Breast epithelium (tissue), 4 donors: ENCODE results near the gene PLCH1. TPM values are rescaled to one million over a fixed set of nuclear protein-coding genes. Genes with fewer than 3 reads are reported as not detected.

Source experiments
- DNase-seq, 2 donors: peaks; one replicate each; pipeline ENCODE4 v3.0.0-alpha.2; 2019; ENCODE audit warnings: low spot score in 2 of 2
- H3K27ac ChIP-seq, 2 donors: fragments of 200-600 bp; sonication (generic) in 1 of 2; one replicate each; pipeline ENCODE4 v1.5.1; 2016 to 2019; ENCODE audit warnings: mild to moderate bottlenecking in 1 of 2
- H3K27me3 ChIP-seq, 2 donors: fragments of 200-600 bp; sonication (generic) in 1 of 2; one replicate each; pipeline versions ENCODE4 v1.5.1 to v1.6.0; 2017 to 2019; ENCODE audit warnings: control low read depth in 1 of 2, mild to moderate bottlenecking in 1 of 2
- H3K36me3 ChIP-seq: fragments of 200-600 bp; one replicate; pipeline ENCODE4 v1.5.1; 2019
- H3K4me1 ChIP-seq, 2 donors: fragments of 200-600 bp; sonication (generic); one replicate each; pipeline ENCODE4 v1.5.1; 2016 to 2019; ENCODE audit warnings: control low read depth in 1 of 2
- H3K4me3 ChIP-seq, 3 donors: fragments of 200-600 bp; sonication (generic); 1 replicate in 2 of 3; 2 replicates in 1 of 3; pipeline ENCODE4 v1.5.1; 2016 to 2019; ENCODE audit warnings: mild to moderate bottlenecking in 3 of 3, moderate library complexity in 2 of 3
- H3K9me3 ChIP-seq, 2 donors: fragments of 200-600 bp; sonication (generic) in 1 of 2; one replicate each; pipeline ENCODE4 v1.5.1; 2016 to 2019; ENCODE audit warnings: control low read depth in 1 of 2
- POLR2A ChIP-seq: fragments of 450-650 bp; IDR thresholded peaks from one replicate; pipeline ENCODE4 v1.6.1; 2016; ENCODE audit warnings: antibody characterized with exemption, mild to moderate bottlenecking, moderate library complexity
- POLR2AphosphoS5 ChIP-seq, 3 donors: sonication (generic); formaldehyde crosslinking; IDR thresholded peaks; one replicate each; pipeline ENCODE4 v1.6.1; 2017; ENCODE audit warnings: antibody characterized with exemption in 3 of 3
- intact Hi-C: fragments of 100-400 bp; cut with DNase I; formaldehyde crosslinking; loops from one replicate; pipeline ENCODE4 v1.15.1; 2023; ENCODE audit warnings: low total_unique reads
- total RNA-seq, 3 donors: library from RNA; depleted of rRNA; stranded (reverse); fragments of >200 nt; gene quantifications; one replicate each; pipeline ENCODE4 v1.1.0, GENCODE V29; 2016
- TF ChIP-seq, protein P1 (sequence below), 3 donors: fragments of 450-650 bp; IDR thresholded peaks; one replicate each; pipeline ENCODE4 v1.5.1; 2016 to 2017; ENCODE audit warnings: antibody characterized with exemption in 3 of 3, mild to moderate bottlenecking in 3 of 3, moderate library complexity in 3 of 3

PLCH1 gene
- total RNA-seq, 3 donors from 2014 or later = 2.0 to 3.4 TPM; not detected in 1

DNA sequence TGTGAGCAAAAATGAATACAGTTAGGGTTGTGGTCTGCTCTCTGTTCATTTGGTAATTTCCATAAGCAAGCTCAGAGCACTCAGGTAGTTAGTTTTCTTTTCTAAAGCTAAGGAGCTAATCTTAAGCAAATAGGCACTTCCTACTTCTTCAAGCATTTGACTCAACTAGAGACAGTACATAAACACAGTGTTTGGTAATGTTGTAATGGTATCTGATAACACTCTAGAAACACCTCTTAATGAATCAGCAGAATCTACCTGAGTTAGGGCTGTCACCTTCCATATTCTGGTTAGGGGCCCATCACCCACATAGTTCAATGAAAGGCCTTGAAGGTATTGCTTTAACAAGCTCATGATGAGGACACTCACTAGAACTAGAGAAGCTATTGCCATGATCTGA lies 83.1 kb downstream of the PLCH1 start:
- Histone ChIP-seq H3K4me1 (no peaks in the 10 kb centered on the region), H3K4me3 (no peak overlapping the region), H3K9me3 (no peaks in the 10 kb centered on the region), H3K27ac (no peak overlapping the region), H3K27me3 (no peaks in the 10 kb centered on the region), H3K36me3 (no peaks in the 10 kb centered on the region)
- intact Hi-C loops = no loop called here
- no peak for DNase-seq
- TF ChIP-seq, protein P1, sequence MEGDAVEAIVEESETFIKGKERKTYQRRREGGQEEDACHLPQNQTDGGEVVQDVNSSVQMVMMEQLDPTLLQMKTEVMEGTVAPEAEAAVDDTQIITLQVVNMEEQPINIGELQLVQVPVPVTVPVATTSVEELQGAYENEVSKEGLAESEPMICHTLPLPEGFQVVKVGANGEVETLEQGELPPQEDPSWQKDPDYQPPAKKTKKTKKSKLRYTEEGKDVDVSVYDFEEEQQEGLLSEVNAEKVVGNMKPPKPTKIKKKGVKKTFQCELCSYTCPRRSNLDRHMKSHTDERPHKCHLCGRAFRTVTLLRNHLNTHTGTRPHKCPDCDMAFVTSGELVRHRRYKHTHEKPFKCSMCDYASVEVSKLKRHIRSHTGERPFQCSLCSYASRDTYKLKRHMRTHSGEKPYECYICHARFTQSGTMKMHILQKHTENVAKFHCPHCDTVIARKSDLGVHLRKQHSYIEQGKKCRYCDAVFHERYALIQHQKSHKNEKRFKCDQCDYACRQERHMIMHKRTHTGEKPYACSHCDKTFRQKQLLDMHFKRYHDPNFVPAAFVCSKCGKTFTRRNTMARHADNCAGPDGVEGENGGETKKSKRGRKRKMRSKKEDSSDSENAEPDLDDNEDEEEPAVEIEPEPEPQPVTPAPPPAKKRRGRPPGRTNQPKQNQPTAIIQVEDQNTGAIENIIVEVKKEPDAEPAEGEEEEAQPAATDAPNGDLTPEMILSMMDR (IDR thresholded peaks at IDR 0.05) = no peak
- TF ChIP-seq POLR2AphosphoS5 (IDR thresholded peaks at IDR 0.05) (no peak), POLR2A (no peak)

DNA sequence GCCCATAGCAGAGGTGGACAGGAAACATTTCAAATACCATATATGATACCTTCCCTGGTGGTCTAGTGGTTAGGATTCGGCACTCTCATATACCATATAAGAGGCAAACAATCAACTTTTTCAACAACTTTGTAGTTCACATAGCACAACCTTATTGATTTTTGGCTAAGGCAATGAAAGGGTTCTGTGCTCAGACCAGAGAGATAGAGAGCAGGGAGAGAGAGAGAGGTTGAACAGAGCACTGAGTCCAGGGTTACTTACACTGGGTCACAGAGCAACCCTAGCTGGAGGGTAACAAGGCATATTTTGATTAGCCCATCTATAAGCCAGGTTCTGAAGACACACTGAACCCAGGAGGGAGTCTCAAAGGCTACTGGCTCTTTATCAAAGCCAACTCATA lies 83.8 kb downstream of the PLCH1 start:
- no peak for DNase-seq
- Histone ChIP-seq H3K27ac (no peak overlapping the region), H3K4me1 (no peaks in the 10 kb centered on the region), H3K36me3 (no peaks in the 10 kb centered on the region), H3K9me3 (no peaks in the 10 kb centered on the region), H3K27me3 (no peaks in the 10 kb centered on the region), H3K4me3 (no peak overlapping the region)
- intact Hi-C loops = no loop called here
- TF ChIP-seq POLR2AphosphoS5 (IDR thresholded peaks at IDR 0.05) = no peak
- TF ChIP-seq, protein P1 (IDR thresholded peaks at IDR 0.05) = no peak
- TF ChIP-seq POLR2A = no peak

DNA sequence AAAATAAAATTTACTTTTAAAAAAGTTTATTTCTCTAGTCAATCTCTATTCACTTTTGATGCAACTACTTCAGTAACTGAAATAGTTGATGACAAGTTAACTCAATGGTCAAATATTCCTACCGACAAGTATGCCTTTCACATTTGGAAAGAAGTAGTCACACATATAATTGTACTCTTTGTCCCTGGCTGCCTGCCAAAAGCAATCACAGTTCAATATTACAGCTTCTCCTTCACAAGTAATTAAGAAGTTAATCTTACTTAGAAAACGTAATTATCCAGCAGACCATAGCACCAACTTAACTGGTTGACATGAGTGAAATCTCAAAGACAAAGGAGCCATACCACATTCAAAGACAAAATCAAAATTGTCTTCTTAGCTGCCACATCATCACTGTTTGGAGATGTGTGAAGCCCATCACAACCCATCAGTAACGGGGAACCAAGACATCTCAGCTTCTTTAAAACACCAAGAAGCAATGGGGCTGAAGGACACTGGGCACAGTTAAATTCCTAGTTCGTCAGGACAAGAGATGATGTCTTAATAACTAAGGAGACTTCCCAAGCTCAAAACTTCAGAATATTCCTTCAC lies 86.1 kb downstream of the PLCH1 start:
- no peaks in the 10 kb centered on the region for H3K9me3 ChIP-seq
- no peaks in the 10 kb centered on the region for H3K36me3 ChIP-seq
- intact Hi-C loops = no loop called here
- TF ChIP-seq POLR2A (no peak), POLR2AphosphoS5 (IDR thresholded peaks at IDR 0.05) (no peak)
- TF ChIP-seq, protein P1 (IDR thresholded peaks at IDR 0.05) = no peak
- no peak overlapping the region for H3K4me3 ChIP-seq
- H3K27ac ChIP-seq = no peak overlapping the region
- DNase-seq = no peak
- no peaks in the 10 kb centered on the region for H3K27me3 ChIP-seq
- no peaks in the 10 kb centered on the region for H3K4me1 ChIP-seq

DNA sequence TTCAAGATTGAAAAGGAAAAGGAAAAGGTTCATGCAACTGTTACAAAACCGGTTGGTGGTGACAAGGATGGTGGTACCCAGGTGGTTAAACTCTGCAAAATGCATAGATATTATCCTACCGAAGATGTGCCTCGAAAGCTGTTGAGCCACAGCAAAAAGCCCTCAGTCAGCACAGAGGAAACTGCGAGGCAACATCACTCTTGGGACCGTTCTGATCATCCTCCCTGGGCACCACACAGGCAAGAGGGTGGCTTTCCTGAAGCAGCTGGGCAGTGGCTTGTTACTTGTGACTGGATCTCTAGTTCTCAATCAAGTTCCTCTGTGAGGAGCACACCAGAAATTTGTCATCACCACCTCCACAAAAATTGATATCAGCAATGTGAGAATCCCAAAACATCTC lies 86.9 kb downstream of the PLCH1 start:
- Histone ChIP-seq H3K9me3 (no peaks in the 10 kb centered on the region), H3K27ac (no peak overlapping the region), H3K4me1 (no peaks in the 10 kb centered on the region), H3K36me3 (no peaks in the 10 kb centered on the region), H3K27me3 (no peaks in the 10 kb centered on the region), H3K4me3 (no peak overlapping the region)
- TF ChIP-seq POLR2AphosphoS5 (IDR thresholded peaks at IDR 0.05) = no peak
- no peak for TF ChIP-seq POLR2A
- TF ChIP-seq, protein P1 (IDR thresholded peaks at IDR 0.05) = no peak
- intact Hi-C loops = no loop called here
- no peak for DNase-seq

DNA sequence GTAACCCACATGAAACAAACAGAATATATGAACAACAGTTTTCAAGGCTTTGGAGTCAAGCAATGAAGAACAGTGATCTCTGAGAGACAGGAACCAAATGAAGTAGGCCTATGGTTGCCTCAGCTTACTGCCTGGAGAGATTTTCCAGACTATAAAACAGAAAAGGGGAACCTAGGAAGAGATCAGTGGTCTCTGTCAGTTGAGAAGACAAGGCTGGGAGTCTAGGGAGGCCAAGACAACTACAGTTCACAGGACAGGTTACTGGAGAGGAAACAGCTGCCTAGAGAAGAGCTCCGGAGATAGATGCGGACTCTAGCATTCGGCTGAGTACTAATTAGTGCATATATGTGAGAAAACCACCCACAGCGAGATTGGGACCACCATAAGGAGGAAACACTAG lies 87.7 kb downstream of the PLCH1 start:
- DNase-seq = no peak
- no peaks in the 10 kb centered on the region for H3K4me1 ChIP-seq
- TF ChIP-seq, protein P1 (IDR thresholded peaks at IDR 0.05) = no peak
- TF ChIP-seq POLR2AphosphoS5 (IDR thresholded peaks at IDR 0.05) (no peak), POLR2A (no peak)
- H3K27ac ChIP-seq = no peak overlapping the region
- no peaks in the 10 kb centered on the region for H3K9me3 ChIP-seq
- H3K27me3 ChIP-seq = no peaks in the 10 kb centered on the region
- intact Hi-C loops = no loop called here
- no peak overlapping the region for H3K4me3 ChIP-seq
- no peaks in the 10 kb centered on the region for H3K36me3 ChIP-seq
